NCI-H526 (cell line): ENCODE data around the gene TTLL9.

Experiments
- DNase-seq, 2 experiments: peaks; one replicate each; lab custom pipeline; 2025; lab: John Stamatoyannopoulos, UW

TTLL9 gene

GRCh38 chr20:31857861-31858759 lies 12.3 kb upstream of the TTLL9 start:
- no peak for DNase-seq

DNA sequence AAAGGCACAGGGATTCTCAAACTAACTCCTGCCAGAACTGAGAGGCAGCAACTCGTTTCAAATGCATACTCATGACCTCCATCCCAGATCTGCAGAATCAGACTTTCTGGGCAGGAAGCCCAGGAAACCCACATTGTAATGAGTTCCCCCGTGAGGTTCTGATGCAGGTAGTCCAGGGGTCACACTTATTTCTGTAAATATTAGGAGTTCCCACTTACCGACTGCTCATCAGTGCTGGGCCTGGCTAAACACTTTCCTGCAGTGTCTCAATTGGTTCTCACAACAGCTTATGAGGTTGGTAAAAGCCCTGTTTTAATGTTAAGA lies 11.7 kb upstream of the TTLL9 start:
- no peak for DNase-seq

GRCh38 chr20:31859266-31859997 lies 11.0 kb upstream of the TTLL9 start:
- DNase-seq, result no peak

- no peak for DNase-seq
These were observed 10.4 kb upstream of the TTLL9 start for GRCh38 chr20:31859998-31860380.

DNA sequence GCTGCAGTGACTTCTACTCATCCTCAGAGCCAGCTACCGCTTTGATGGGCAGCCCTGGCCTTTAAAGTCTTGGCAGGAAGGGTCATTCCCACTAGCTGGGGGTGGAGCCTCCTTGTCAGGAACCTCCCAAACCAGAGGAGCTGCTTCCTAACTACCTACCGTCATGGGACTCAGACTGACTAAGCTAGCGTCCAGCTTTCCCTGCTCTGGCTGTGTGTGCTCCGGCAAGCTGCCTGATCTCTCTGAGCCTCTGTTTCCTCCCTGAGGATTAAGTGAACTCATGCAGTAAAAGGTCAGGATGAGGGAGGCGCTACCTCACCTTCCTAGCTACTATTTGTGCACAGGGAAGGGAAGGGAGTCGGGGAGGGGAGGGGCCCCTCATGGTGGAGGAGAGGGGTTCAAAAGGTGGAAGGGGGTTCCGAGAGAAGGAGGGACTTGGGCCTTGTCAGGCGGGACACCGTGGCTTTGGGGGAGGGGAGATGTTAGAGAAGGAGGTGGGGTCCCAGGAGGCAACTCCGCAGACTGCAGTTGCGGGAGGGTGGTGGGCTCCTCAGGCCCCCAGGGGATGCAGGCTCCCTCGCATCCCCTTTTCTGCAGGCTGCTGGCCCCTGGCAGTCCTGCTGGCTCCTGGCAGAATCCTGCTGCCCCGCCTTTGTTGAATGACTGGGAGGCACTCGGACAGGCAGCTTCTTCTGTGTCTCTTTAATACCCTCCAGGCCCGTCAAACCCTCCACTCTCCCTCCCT lies 9.9 kb upstream of the TTLL9 start:
- no peak for DNase-seq

DNA sequence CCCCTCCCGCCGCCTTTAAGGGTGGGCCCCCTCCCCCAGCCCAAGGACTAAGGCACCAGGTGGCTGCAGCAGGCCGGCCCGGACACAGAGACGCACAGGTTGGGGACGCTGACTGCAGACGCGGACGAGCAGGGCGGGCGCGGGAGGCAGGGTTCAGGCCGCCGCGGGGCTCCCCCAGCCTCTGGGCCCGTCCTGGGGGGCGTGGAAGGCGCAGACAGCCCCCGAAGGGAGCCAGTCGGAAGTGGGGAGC lies 9.4 kb upstream of the TTLL9 start:
- peak; percentile 37 to 68 for DNase-seq

DNA sequence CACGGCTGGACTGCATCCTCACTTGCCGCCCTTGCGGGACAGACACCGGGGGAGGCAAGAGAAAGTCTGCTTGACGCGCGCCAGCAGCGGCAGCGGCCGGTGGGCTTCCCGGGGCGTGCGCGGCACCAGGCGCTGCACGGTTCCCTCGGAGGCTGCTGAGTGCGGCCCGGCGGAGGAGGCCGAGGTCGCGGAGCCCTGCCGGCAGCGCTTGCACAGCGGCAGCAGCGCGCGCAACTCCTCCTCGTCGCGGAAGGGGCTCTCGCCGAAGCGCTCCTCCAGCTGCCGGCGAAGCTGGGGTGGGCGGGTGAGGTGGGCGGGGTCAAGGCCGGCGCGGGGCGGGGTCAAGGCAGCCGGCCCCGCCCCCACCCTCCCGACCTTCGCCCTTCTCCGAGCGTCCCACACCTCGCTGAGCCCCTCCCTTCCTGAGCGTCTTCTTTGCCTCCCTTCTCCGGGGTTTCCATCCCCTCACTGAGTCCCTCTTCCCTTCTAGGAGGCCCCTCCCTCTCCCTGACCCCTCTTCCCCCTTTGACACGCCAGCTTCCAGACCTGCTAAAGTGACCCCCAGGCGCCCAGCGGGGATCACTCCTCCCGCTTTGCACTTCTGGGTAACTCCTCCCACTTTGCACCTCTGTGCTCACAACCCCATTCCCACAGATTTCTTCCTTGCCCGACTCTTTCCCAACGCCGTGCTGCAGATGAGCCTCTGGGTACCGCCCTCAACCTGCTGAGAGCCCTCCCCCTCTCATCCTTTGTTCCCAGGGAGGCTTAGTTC lies 8.9 kb upstream of the TTLL9 start:
- DNase-seq, result peak; percentile 74 to 93

DNA sequence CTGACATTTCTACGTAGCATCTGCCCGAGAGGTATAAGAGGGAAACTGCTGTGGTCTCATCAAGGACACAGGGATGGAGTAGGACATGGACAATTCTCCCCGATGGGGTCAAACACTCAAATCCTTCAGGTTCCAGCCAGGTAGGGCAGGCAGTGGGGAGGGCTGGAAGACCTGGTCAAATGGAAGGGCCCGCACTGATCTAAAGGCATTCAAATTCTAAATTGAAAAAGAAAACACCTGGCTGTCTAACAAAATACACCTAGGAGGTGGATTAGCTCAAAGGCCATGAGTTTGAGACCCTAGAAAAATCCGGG lies 8.3 kb upstream of the TTLL9 start:
- DNase-seq, result no peak

- DNase-seq, result no peak
These were observed 7.9 kb upstream of the TTLL9 start for GRCh38 chr20:31862506-31862905.

DNA sequence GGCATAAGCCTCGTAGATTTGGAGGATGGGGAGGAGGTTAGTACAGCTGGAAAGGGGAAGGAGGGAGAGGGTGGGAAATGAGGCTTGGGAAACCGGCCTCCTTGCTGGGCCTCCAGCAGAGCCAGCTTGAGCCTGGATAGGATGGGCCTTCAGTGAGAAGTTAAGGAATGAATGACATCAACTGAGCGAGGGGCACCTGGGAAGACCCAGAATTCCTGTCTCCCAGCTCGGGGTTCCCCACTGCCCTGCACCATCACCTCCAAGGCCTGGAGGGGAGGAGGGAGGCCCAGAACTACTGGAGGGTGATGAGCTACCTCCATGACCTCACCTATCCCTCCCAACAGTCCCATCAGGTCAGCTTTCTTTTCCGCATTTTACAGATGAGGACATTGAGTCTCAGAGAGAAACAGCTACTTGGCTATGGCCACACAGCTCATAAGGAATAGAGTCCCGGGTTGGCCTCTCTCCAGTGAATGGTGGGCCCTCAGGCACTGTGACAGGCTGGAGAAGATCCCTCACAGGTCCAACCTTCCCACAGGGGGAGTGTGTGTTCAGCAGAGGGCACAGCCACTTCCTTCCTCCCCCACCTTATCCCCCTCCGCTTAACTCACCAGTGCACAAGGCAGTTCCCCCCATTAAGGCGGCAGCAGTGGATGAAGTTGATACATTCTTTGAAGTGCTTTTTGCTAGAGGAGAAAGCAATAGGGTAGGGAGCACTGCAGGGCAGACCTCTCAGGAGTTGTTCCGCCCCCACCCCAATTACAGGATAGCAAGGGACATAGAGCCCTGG lies 6.9 kb upstream of the TTLL9 start:
- DNase-seq, result no peak

DNA sequence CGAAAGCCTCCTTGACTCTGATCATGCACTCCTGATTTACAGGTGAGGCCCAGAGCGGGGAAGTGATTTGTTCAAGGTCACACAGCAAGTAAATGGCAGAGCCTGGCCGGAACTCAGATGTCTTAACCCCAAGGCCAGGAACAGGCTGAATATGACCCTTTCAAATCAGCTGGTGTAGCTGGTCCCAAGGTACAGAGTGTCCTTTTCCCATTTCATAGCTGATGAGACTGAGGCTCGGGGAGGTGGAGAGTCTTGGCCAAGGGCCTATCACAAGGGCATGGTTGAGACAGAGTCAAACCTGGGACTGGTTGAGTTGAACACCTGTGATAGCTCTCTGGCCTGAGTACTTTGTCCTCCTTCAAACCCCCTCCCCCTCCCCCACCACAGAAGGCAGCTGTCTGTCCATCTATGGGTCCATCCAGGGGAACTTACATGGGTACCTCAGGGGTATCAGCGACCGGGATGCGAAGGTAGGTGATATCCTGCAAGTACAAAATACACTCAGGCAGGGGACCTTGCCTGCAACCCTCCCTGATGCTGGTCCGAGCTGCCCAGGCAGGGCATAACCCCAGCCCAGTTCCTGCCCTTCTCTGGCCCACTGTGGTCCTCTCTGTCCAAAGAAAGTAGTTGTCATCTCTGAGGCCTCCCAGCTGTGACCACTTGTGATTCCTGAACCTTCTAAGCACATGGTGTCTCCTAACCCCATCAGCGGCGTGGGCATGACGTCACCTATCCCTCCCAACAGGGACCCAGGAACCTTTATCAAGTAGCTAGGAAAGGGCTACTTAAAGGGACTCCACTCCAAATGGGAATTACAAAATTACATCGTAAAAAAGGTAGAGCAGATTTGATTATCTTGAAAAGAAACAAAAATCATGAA lies 5.7 kb upstream of the TTLL9 start:
- no peak for DNase-seq

DNA sequence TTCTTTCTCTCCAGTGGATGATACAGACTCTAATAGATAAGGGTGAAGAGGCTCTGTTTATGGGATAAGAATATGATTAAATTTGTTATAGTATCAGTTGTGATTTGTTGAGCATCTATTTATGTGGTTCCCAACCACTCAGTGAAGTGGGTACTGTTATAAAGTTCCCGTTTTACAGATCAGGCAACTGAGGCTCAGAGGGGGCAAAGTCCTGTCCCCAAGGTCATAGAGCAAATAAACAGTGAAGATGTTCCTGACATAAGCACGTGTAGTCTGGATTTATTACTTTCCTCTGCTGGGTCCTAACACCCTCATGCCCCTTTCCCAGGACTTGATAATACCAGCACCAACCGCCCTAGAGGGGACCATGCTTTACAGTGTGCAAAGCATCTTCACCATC lies 4.2 kb upstream of the TTLL9 start:
- no peak for DNase-seq

DNA sequence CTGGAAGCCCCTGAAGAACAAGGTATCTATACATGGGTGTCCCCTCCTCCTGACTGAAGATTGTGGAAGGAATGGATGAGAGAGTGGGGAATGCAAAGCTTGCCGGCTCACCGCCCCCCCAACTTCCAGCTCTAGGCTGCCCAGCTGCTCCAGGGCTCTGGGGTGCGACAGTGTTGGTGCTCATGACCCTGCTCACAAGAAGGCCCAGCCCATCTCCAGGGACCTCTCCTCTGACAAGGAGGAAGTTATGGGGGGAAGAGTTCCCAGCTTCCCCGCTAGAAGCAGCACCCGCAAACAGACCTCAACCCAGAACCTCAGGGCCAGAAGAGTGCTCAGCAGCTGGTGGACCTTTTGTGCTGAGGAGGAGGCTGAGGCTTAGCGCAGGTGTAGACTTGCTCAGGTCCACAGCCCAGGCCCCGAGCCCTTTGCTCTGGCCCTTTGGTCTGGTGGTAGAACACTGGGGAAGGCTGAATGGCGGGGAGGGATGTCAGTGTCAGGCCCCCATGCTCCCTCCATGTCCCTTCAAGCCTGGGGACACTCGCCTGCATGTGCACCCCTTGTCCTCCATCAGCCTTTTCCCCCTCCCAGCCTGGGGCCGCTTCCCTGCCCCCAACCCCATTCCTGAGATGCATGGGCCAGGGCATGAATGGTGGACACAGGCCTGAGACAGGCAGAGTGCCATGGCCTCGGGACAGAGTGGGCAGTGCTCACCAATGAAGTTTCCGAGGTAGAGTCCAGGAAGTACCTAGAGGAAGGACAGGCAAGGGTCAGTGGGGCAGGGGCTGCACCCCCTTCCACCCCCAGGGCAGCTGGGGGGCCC lies 1.4 kb upstream of the TTLL9 start:
- no peak for DNase-seq

- DNase-seq, result no peak
These were observed 827 bp upstream of the TTLL9 start for GRCh38 chr20:31869673-31869941.

GRCh38 chr20:31870726-31871617 lies 538 bp downstream of the TTLL9 start:
- peak in 1 of 2 experiments; percentile 65 for DNase-seq

DNA sequence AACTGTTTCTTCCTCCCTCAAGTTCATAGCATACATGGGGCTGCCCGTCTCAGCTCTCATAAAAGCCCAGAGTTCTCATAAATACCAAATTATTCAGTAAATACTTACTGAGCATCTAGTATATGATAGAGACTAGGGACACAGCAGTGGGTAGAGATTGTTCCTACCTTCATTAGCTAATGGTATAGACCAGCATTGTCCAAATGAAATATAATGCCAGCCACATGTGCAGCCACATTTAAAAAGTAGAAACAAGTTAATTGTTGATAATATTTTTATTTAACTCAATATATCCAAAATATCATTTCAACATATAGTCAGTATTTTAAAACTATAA lies 1.2 kb downstream of the TTLL9 start:
- no peak for DNase-seq

DNA sequence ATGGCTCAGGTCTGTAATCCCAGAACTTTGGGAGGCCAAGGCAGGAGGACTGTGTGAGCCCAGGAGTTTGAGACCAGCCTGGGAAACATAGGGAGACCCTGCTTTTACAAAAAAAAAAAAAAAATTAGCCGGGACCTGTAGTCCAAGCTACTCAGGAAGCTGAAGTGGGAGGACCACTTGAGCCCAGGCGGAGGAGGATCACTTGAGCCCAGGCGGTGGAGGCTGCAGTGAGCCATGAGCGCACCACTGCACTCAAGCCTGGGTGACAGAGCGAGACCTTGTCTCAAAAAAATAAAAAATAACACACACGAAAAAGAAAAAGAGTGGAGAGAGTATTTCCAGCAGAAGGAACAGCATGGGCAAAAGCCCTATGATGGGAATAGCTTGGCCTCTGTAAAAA lies 2.0 kb downstream of the TTLL9 start:
- no peak for DNase-seq

DNA sequence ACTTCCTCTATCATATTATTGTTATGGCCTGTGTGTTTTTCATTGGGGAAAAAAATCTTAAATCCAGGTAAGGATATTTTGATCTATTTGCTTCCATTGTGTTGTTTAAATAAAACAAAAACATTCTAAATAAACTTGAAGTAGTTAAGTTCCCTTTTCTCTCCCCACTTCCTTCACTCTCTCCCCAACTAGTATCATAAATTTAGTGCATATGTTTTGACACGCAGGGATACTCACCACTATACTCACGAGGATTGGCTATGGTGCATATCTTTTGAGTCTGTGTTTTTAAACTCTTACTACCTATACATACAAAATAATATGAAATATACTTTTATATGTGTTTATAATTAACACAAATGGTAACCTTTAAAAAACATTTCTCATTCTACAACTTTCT lies 5.2 kb downstream of the TTLL9 start:
- DNase-seq, result no peak

GRCh38 chr20:31877684-31878083 lies 7.2 kb downstream of the TTLL9 start:
- no peak for DNase-seq
